H1 (cell line): Measurements from ENCODE around the gene ZMIZ1. TPM values are rescaled to one million over a fixed set of nuclear protein-coding genes. Genes with fewer than 3 reads are reported as not detected.

Source experiments
- CTCF ChIA-PET: fragments of 300-600 bp; sonication (Branson Sonifier 250); formaldehyde crosslinking; loops from one replicate; lab custom pipeline; 2021; ENCODE audit not compliant: partially characterized antibody; lab: Charles Lee
- POLR2A ChIA-PET: fragments of 300-600 bp; sonication (Branson Sonifier 250); formaldehyde crosslinking; loops from one replicate; lab custom pipeline; 2021; ENCODE audit warnings: inconsistent platforms; ENCODE audit not compliant: partially characterized antibody; lab: Charles Lee
- DNase-seq, 2 experiments: peaks; one replicate each; pipeline versions ENCODE4 v3.0.0 to v3.0.0-alpha.2; 2010 to 2022; ENCODE audit warnings: low spot score in 2 of 2, low read depth in 1 of 2, mixed read lengths in 1 of 2
- FAIRE-seq: peaks from 2 replicates; lab custom pipeline; 2011; peaks lifted over from hg19 to GRCh38; lab: Jason Lieb, UNC
- H2AFZ ChIP-seq: 2 replicates; pipeline ENCODE4 v1.8.1; 2012; ENCODE audit warnings: low read length, inconsistent platforms
- H2AK5ac ChIP-seq: 2 replicates; pipeline ENCODE4 v1.6.1; 2013; ENCODE audit warnings: low read depth, low read length
- H2BK120ac ChIP-seq: replicated peaks from 2 replicates; pipeline ENCODE3; 2013; ENCODE audit warnings: low read depth, low read length, inconsistent platforms
- H2BK12ac ChIP-seq: 2 replicates; pipeline ENCODE4 v1.6.1; 2013; ENCODE audit warnings: low read depth, low read length
- H2BK15ac ChIP-seq: 2 replicates; pipeline ENCODE4 v1.6.1; 2013; ENCODE audit warnings: low read length
- H2BK20ac ChIP-seq: 2 replicates; pipeline ENCODE4 v1.6.1; 2013; ENCODE audit warnings: low read length
- H2BK5ac ChIP-seq: 2 replicates; pipeline ENCODE4 v1.6.1; 2013; ENCODE audit warnings: low read depth, low read length
- H3K14ac ChIP-seq: 2 replicates; pipeline ENCODE4 v1.6.1; 2013; ENCODE audit warnings: inconsistent platforms; ENCODE audit not compliant: insufficient read length
- H3K18ac ChIP-seq: 2 replicates; pipeline ENCODE4 v1.6.1; 2013; ENCODE audit warnings: low read length; ENCODE audit errors: extremely low read depth
- H3K23ac ChIP-seq: 2 replicates; pipeline ENCODE4 v1.6.1; 2013; ENCODE audit warnings: inconsistent platforms; ENCODE audit not compliant: insufficient read length
- H3K23me2 ChIP-seq: 2 replicates; pipeline ENCODE4 v1.6.1; 2013; ENCODE audit warnings: low read depth, low read length
- H3K27ac ChIP-seq: 2 replicates; pipeline ENCODE4 v1.6.1; 2011; ENCODE audit warnings: low read depth, low read length, inconsistent platforms
- H3K27me3 ChIP-seq, 4 experiments: replicated peaks in 1 of 4; 1 replicate in 1 of 4; 2 replicates in 3 of 4; pipeline versions ENCODE4 v1.6.1 to v1.8.1; 2011 to 2013; ENCODE audit warnings: low read length in 3 of 4, mild to moderate bottlenecking in 3 of 4, inconsistent platforms in 2 of 4, mixed read lengths in 2 of 4, moderate library complexity in 1 of 4; ENCODE audit not compliant: control insufficient read depth in 3 of 4, insufficient read depth in 3 of 4; ENCODE audit errors: extremely low read depth in 1 of 4
- H3K36me3 ChIP-seq, 4 experiments: 2 replicates each; pipeline versions ENCODE4 v1.6.1 to v1.8.1; 2011 to 2013; ENCODE audit warnings: mild to moderate bottlenecking in 4 of 4, low read length in 3 of 4, moderate library complexity in 2 of 4, control low read depth in 1 of 4, inconsistent platforms in 1 of 4; ENCODE audit not compliant: insufficient read depth in 4 of 4, control insufficient read depth in 2 of 4
- H3K4ac ChIP-seq: replicated peaks from 2 replicates; pipeline ENCODE3; 2013; ENCODE audit warnings: low read length, low read depth, mixed read lengths, inconsistent platforms; ENCODE audit not compliant: insufficient read length
- H3K4me1 ChIP-seq, 4 experiments: replicated peaks in 1 of 4; 1 replicate in 1 of 4; 2 replicates in 3 of 4; pipeline versions ENCODE4 v1.6.1 to v1.8.1; 2011 to 2013; ENCODE audit warnings: low read length in 3 of 4, inconsistent platforms in 2 of 4, mixed read lengths in 1 of 4; ENCODE audit not compliant: insufficient read depth in 4 of 4, control insufficient read depth in 3 of 4
- H3K4me2 ChIP-seq, 2 experiments: 2 replicates each; pipeline versions ENCODE4 v1.6.1 to v1.8.1; 2011 to 2013; ENCODE audit warnings: low read depth in 2 of 2, low read length in 2 of 2, control low read depth in 1 of 2, inconsistent platforms in 1 of 2, mild to moderate bottlenecking in 1 of 2; ENCODE audit not compliant: insufficient read depth in 1 of 2
- H3K4me3 ChIP-seq, 4 experiments: fragments of 200-600, 300-600 bp in 1 of 4; sonication (generic), shearing (Covaris generic), sonication (Bioruptor Twin) in 1 of 4; 2 replicates each; pipeline versions ENCODE4 v1.5.1 to v1.8.1; 2011 to 2016; ENCODE audit warnings: low read length in 4 of 4, low read depth in 3 of 4, control low read depth in 2 of 4, inconsistent platforms in 2 of 4, mild to moderate bottlenecking in 2 of 4, mixed read lengths in 1 of 4, moderate library complexity in 1 of 4; ENCODE audit not compliant: insufficient read depth in 2 of 4; ENCODE audit errors: extremely low read depth in 1 of 4
- H3K56ac ChIP-seq: replicated peaks from 2 replicates; pipeline ENCODE3; 2013; ENCODE audit warnings: low read depth, mild to moderate bottlenecking, mixed read lengths, low read length, inconsistent platforms; ENCODE audit not compliant: insufficient read length
- H3K79me1 ChIP-seq: 2 replicates; pipeline ENCODE4 v1.6.1; 2013; ENCODE audit warnings: low read depth, low read length, control low read depth
- H3K79me2 ChIP-seq, 2 experiments: 2 replicates each; pipeline versions ENCODE4 v1.6.1 to v1.8.1; 2012 to 2013; ENCODE audit warnings: low read length in 2 of 2, mild to moderate bottlenecking in 2 of 2, inconsistent platforms in 1 of 2; ENCODE audit not compliant: insufficient read depth in 2 of 2, control insufficient read depth in 1 of 2
- H3K9ac ChIP-seq, 4 experiments: replicated peaks in 1 of 4; 1 replicate in 1 of 4; 2 replicates in 3 of 4; pipeline versions ENCODE4 v1.6.1 to v1.8.1; 2011 to 2013; ENCODE audit warnings: low read depth in 3 of 4, low read length in 3 of 4, control low read depth in 2 of 4, mild to moderate bottlenecking in 2 of 4, moderate library complexity in 2 of 4, inconsistent platforms in 1 of 4; ENCODE audit errors: extremely low read depth in 1 of 4
- H3K9me3 ChIP-seq, 2 experiments: 2 replicates each; pipeline versions ENCODE4 v1.6.1 to v1.8.1; 2012 to 2013; ENCODE audit warnings: mild to moderate bottlenecking in 2 of 2, moderate library complexity in 2 of 2, control low read depth in 1 of 2, inconsistent platforms in 1 of 2, low read depth in 1 of 2, low read length in 1 of 2, mixed read lengths in 1 of 2; ENCODE audit not compliant: insufficient read depth in 2 of 2
- H4K20me1 ChIP-seq, 2 experiments: replicated peaks in 1 of 2; 2 replicates each; pipeline versions ENCODE3 to v1.8.1; 2011 to 2013; ENCODE audit warnings: inconsistent platforms in 2 of 2, low read length in 2 of 2, mild to moderate bottlenecking in 1 of 2; ENCODE audit not compliant: insufficient read depth in 2 of 2, control insufficient read depth in 1 of 2
- H4K5ac ChIP-seq: 2 replicates; pipeline ENCODE4 v1.6.1; 2013; ENCODE audit warnings: low read length, low read depth, mixed read lengths, inconsistent platforms; ENCODE audit not compliant: insufficient read length
- H4K8ac ChIP-seq: 2 replicates; pipeline ENCODE4 v1.8.0; 2013; ENCODE audit warnings: mild to moderate bottlenecking, moderate library complexity, low read length, inconsistent platforms; ENCODE audit not compliant: insufficient read depth; ENCODE audit errors: extremely low read depth
- H4K91ac ChIP-seq: replicated peaks from 2 replicates; pipeline ENCODE3; 2013; ENCODE audit warnings: low read length, mixed read lengths, inconsistent platforms; ENCODE audit not compliant: insufficient read length
- EP300 ChIP-seq, 2 experiments: IDR thresholded peaks; 1 replicate in 1 of 2; 2 replicates in 1 of 2; pipeline ENCODE4 v1.6.1; 2011 to 2012; ENCODE audit warnings: low read depth in 2 of 2, low read length in 2 of 2, mild to moderate bottlenecking in 2 of 2, borderline replicate concordance in 1 of 2, inconsistent platforms in 1 of 2, moderate library complexity in 1 of 2
- KDM4A ChIP-seq: IDR thresholded peaks from one replicate; pipeline ENCODE4 v1.7.1; 2012; ENCODE audit warnings: low read depth, mild to moderate bottlenecking, moderate library complexity, low read length, inconsistent platforms; ENCODE audit not compliant: severe bottlenecking
- SIRT6 ChIP-seq: IDR thresholded peaks from one replicate; pipeline ENCODE4 v1.7.1; 2012; ENCODE audit warnings: low read length, inconsistent platforms
- SP2 ChIP-seq: IDR thresholded peaks from 2 replicates; pipeline ENCODE4 v1.6.1; 2012; ENCODE audit warnings: mild to moderate bottlenecking, low read length, inconsistent platforms
- TBP ChIP-seq: IDR thresholded peaks from 2 replicates; pipeline ENCODE4 v1.6.1; 2011; ENCODE audit warnings: low read depth, low read length, improper control_type of control experiment
- WGBS, 2 experiments: shearing (Covaris generic) in 1 of 2; methylation state at CpG; one replicate each; pipeline versions ENCODE4 v1.1.6 to v1.1.7; 2013 to 2015; ENCODE audit warnings: low lambda C conversion rate in 2 of 2, mixed read lengths in 2 of 2, inconsistent platforms in 1 of 2, low coverage in 1 of 2, missing lambda C conversion rate in 1 of 2; ENCODE audit not compliant: insufficient replicate concordance in 2 of 2, insufficient coverage in 1 of 2, insufficient read length in 1 of 2; ENCODE audit errors: extremely low coverage in 1 of 2, missing lambda C conversion rate in 1 of 2; 5-methylcytosine and 5-hydroxymethylcytosine counted together
- polyA plus RNA-seq, 7 experiments: library from polyadenylated mRNA; depleted of rRNA in 3 of 7; stranded (reverse) in 5 of 7; unstranded in 2 of 7; fragments of >200 nt in 5 of 7; fragments of 200-250 nt in 2 of 7; gene quantifications; 1 replicate in 5 of 7; 2 replicates in 1 of 7; 4 replicates in 1 of 7; pipeline versions ENCODE4 v1.2.1 to v1.2.3, GENCODE V29; 2011 to 2013; ENCODE audit warnings: missing spikeins in 2 of 7, mixed read lengths in 2 of 7
- total RNA-seq: library from RNA; stranded (reverse); fragmentation: NEBNext Ultra II Directional; extraction: Animal tissue kit (Norgen Biotek cat#: 25700); gene quantifications from 2 replicates; pipeline ENCODE4 v1.2.1, GENCODE V29; 2021
- TF ChIP-seq, protein P1 (sequence below): IDR thresholded peaks from 2 replicates; pipeline ENCODE4 v1.6.1; 2012; ENCODE audit warnings: low read length, inconsistent platforms

ZMIZ1 gene
- total and polyA plus RNA-seq, 2 of the 8 experiments (the other 6 are each of a cell fraction or from before 2014, with no cell fraction given) = 8.1 to 28.0 TPM

DNA sequence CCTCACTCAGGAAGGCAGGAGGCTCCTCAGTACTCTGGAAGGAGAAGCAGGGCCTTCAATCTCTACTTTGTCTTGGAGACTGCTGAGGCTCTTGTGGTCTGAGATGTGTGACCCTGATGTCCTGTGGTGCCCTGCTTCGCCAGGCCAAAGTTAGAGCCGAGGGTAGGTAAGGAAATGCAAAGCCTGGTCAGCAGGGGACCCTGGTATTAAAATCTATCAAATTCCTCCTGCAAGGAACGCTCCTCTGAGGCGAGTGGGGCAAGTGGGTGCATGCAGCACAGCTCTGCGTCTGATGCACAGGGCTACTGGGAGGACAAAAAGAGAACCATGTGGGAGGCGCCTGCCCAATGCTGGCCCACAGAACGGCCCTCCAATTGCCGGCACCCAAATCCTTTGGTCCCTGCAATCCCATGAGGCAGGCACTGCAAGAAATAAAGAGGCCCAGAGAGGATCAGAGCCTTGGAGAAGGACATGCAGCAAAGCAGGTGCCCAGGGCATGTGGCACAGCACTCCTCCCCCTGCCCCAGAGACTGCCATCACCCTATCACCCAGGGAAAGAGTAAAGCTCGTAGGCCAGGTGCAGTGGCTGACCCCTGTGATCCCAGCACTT lies 23.1 kb upstream of the ZMIZ1 start:
- no peak overlapping the region for H3K4ac ChIP-seq
- H3K9ac ChIP-seq = no peak overlapping the region
- no peak overlapping the region for H3K23ac ChIP-seq
- H2BK120ac ChIP-seq = no peak overlapping the region
- no peak overlapping the region for H3K56ac ChIP-seq
- no peak overlapping the region for H3K27ac ChIP-seq
- H3K27me3 ChIP-seq = no peaks in the 10 kb centered on the region
- no peak for TF ChIP-seq EP300 (IDR thresholded peaks at IDR 0.05; ENCODE audit: borderline replicate concordance in 1 of 2, low read depth in 2 of 2, low read length in 2 of 2)
- TF ChIP-seq TBP = no peak
- TF ChIP-seq, protein P1, sequence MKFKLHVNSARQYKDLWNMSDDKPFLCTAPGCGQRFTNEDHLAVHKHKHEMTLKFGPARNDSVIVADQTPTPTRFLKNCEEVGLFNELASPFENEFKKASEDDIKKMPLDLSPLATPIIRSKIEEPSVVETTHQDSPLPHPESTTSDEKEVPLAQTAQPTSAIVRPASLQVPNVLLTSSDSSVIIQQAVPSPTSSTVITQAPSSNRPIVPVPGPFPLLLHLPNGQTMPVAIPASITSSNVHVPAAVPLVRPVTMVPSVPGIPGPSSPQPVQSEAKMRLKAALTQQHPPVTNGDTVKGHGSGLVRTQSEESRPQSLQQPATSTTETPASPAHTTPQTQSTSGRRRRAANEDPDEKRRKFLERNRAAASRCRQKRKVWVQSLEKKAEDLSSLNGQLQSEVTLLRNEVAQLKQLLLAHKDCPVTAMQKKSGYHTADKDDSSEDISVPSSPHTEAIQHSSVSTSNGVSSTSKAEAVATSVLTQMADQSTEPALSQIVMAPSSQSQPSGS = no peak
- no peak for TF ChIP-seq KDM4A
- TF ChIP-seq SIRT6 = no peak
- no peak for TF ChIP-seq SP2
- 57% methylated on average over 9 of the region's 9 CpGs; no CpG with 5 or more reads in 1 of the 2 experiments for WGBS, 2 experiments
- H3K9me3 ChIP-seq = no peaks in the 10 kb centered on the region
- no peak for DNase-seq
- H3K4me2 ChIP-seq = no peak overlapping the region
- POLR2A ChIA-PET = no interaction called here
- no peak overlapping the region for H2AFZ ChIP-seq
- no peaks in the 10 kb centered on the region for H3K79me2 ChIP-seq
- H4K91ac ChIP-seq = peak overlapping the region; percentile 65
- FAIRE-seq = no peak
- H3K4me3 ChIP-seq = no peak overlapping the region
- no peaks in the 10 kb centered on the region for H3K79me1 ChIP-seq
- H3K18ac ChIP-seq = no peak overlapping the region
- H4K20me1 ChIP-seq = peaks cover 0 to 3% of the 10 kb centered on the region in 2 experiments
- no peaks in the 10 kb centered on the region for H3K36me3 ChIP-seq
- no peak overlapping the region for H4K5ac ChIP-seq
- H3K4me1 ChIP-seq = peaks cover 0 to 5% (median 2%) of the 10 kb centered on the region in 4 experiments; a peak in 4 of 7 replicates
- H2BK15ac ChIP-seq = no peak overlapping the region
- no peak overlapping the region; the same call in 1 of the 2 replicates for H2BK12ac ChIP-seq
- H2AK5ac ChIP-seq = no peak overlapping the region
- no peak overlapping the region; the same call in 1 of the 2 replicates for H4K8ac ChIP-seq
- H3K23me2 ChIP-seq = no peaks in the 10 kb centered on the region
- H3K14ac ChIP-seq = no peak overlapping the region
- H2BK5ac ChIP-seq = no peak overlapping the region
- CTCF ChIA-PET = interaction anchor here (1.0 to 1.3 kb wide), 2 partner anchors 9 to 23 kb away, joined by 3 to 4 read pairs; no protein-coding TSS in a partner anchor
- 0 out of 2 replicates have a peak overlapping the region, but pooled peaks have one; percentile 61 for H2BK20ac ChIP-seq
